B cell (primary cell): ENCODE measurements around the gene KLHL30.

ENCODE experiments used
- CTCF ChIP-seq: fragments of 200-600 bp; IDR thresholded peaks from one replicate; pipeline ENCODE4 v1.8.0; 2022; ENCODE audit warnings: antibody characterized with exemption, mild to moderate bottlenecking
- EZH2 ChIP-seq: IDR thresholded peaks from 2 replicates; pipeline ENCODE4 v1.6.1; 2012; ENCODE audit warnings: borderline replicate concordance, low read depth, mild to moderate bottlenecking, moderate library complexity, low read length; ENCODE audit not compliant: insufficient read depth, poor library complexity, severe bottlenecking

GRCh38 chr2:238093181-238094140 lies 45.0 kb upstream of the KLHL30 start:
- TF ChIP-seq CTCF (no peak), EZH2 (no peak)
